GM12878 (cell line): ENCODE results near the gene ZFHX2. TPM values are rescaled to one million over a fixed set of nuclear protein-coding genes. Genes with fewer than 3 reads are reported as not detected.

ENCODE experiments used
- ATAC-seq: fragments of 200-7000 bp; cut with Tn5 transposase; 3 replicates; pipeline ENCODE4 v1.9.1; 2020; ENCODE audit warnings: mild to moderate bottlenecking, moderate library complexity
- BruUV-seq: library from RNA; stranded (reverse); fragments of 400-500 nt; replicated peaks from 2 replicates; lab custom pipeline; 2021; lab: Mats Ljungman, UMichigan
- CTCF ChIA-PET: fragments of 300-600 bp; sonication (Branson Sonifier 250); formaldehyde crosslinking; extraction: SDS; loops from one replicate; lab custom pipeline; 2021; ENCODE audit warnings: inconsistent platforms; lab: Yijun Ruan, JAX
- POLR2A ChIA-PET: fragments of 350-600 bp; formaldehyde crosslinking; extraction: SDS; loops from one replicate; lab custom pipeline; 2021; ENCODE audit warnings: inconsistent platforms; lab: Charles Lee
- RAD21 ChIA-PET: fragments of 300-600 bp; sonication (Branson Sonifier 250); formaldehyde crosslinking; loops from one replicate; lab custom pipeline; 2023; ENCODE audit warnings: antibody characterized with exemption; ENCODE audit not compliant: unreplicated experiment; lab: Charles Lee
- SMC1A ChIA-PET: fragments of 300-600 bp; sonication (Branson Sonifier 250); formaldehyde crosslinking; loops from one replicate; lab custom pipeline; 2023; ENCODE audit not compliant: unreplicated experiment, uncharacterized antibody; lab: Charles Lee
- DNase-seq: peaks from one replicate; pipeline ENCODE4 v3.0.0-alpha.2; 2011; ENCODE audit warnings: low read depth, low spot score
- FAIRE-seq: peaks from 3 replicates; lab custom pipeline; 2011; peaks lifted over from hg19 to GRCh38; lab: Jason Lieb, UNC
- H2AFZ ChIP-seq: 2 replicates; pipeline ENCODE4 v1.6.0; 2011; ENCODE audit warnings: low read depth, low read length, control low read depth; ENCODE audit not compliant: control insufficient read depth
- H3K27ac ChIP-seq: 2 replicates; pipeline ENCODE4 v1.5.1; 2011; ENCODE audit warnings: control low read depth; ENCODE audit not compliant: control insufficient read depth, insufficient read depth
- H3K27me3 ChIP-seq, 2 experiments: replicated peaks in 1 of 2; 2 replicates each; pipeline versions ENCODE4 v1.6.0 to v1.6.1; 2011; ENCODE audit warnings: low read length in 1 of 2; ENCODE audit not compliant: control insufficient read depth in 2 of 2, insufficient read depth in 2 of 2
- H3K36me3 ChIP-seq, 2 experiments: 2 replicates each; pipeline ENCODE4 v1.5.1; 2011; ENCODE audit warnings: low read length in 1 of 2; ENCODE audit not compliant: control insufficient read depth in 2 of 2, insufficient read depth in 2 of 2
- H3K4me1 ChIP-seq: 2 replicates; pipeline ENCODE4 v1.6.1; 2011; ENCODE audit warnings: mild to moderate bottlenecking, low read length, moderate library complexity, mixed read lengths; ENCODE audit not compliant: control insufficient read depth, insufficient read depth
- H3K4me2 ChIP-seq: 2 replicates; pipeline ENCODE4 v1.6.0; 2011; ENCODE audit warnings: control low read depth; ENCODE audit not compliant: control insufficient read depth, insufficient read depth
- H3K4me3 ChIP-seq: fragments of 200-600 bp; sonication (generic); 2 replicates; pipeline ENCODE4 v1.5.1; 2016
- H3K79me2 ChIP-seq: 2 replicates; pipeline ENCODE4 v1.6.0; 2011; ENCODE audit warnings: low read length; ENCODE audit not compliant: control insufficient read depth, insufficient read depth
- H3K9ac ChIP-seq: 2 replicates; pipeline ENCODE4 v1.8.0; 2011; ENCODE audit warnings: low read length, control low read depth, mixed read lengths; ENCODE audit not compliant: control insufficient read depth, insufficient read depth
- H3K9me3 ChIP-seq: replicated peaks from 3 replicates; pipeline ENCODE4 v1.5.1; 2011; ENCODE audit warnings: mild to moderate bottlenecking, low read length; ENCODE audit not compliant: control insufficient read depth, insufficient read depth
- H4K20me1 ChIP-seq: 2 replicates; pipeline ENCODE4 v1.6.0; 2011; ENCODE audit not compliant: control insufficient read depth, insufficient read depth
- BHLHE40 ChIP-seq, 2 experiments: fragments of 450-650 bp in 1 of 2; IDR thresholded peaks; 2 replicates each; pipeline ENCODE4 v1.6.1; 2011 to 2017; ENCODE audit warnings: low read depth in 2 of 2, borderline replicate concordance in 1 of 2, improper control_type of control experiment in 1 of 2, low read length in 1 of 2, mild to moderate bottlenecking in 1 of 2
- CREB1 ChIP-seq: IDR thresholded peaks from 2 replicates; pipeline ENCODE4 v1.6.1; 2012; ENCODE audit warnings: low read depth, mild to moderate bottlenecking, inconsistent platforms
- CTCF ChIP-seq, 3 experiments: IDR thresholded peaks in 2 of 3; conservative IDR thresholded peaks in 1 of 3; 2 replicates each; pipeline ENCODE4 v1.5.1; 2011; ENCODE audit warnings: low read depth in 3 of 3, low read length in 3 of 3, mild to moderate bottlenecking in 3 of 3, control low read depth in 2 of 3, moderate library complexity in 2 of 3, inconsistent platforms in 1 of 3, mixed read lengths in 1 of 3; ENCODE audit not compliant: control insufficient read depth in 2 of 3, insufficient read depth in 1 of 3; ENCODE audit errors: extremely low read depth in 1 of 3
- EP300 ChIP-seq, 2 experiments: fragments of 150-350 bp in 1 of 2; IDR thresholded peaks; 2 replicates each; pipeline ENCODE4 v1.6.1; 2011 to 2012; ENCODE audit warnings: low read depth in 2 of 2, low read length in 2 of 2, borderline replicate concordance in 1 of 2, improper control_type of control experiment in 1 of 2, inconsistent platforms in 1 of 2; ENCODE audit not compliant: control insufficient read depth in 1 of 2
- GABPA ChIP-seq: IDR thresholded peaks from 2 replicates; pipeline ENCODE4 v1.6.1; 2014; ENCODE audit warnings: antibody characterized with exemption, low read depth, mild to moderate bottlenecking, inconsistent platforms
- IRF3 ChIP-seq: fragments of 450-650 bp; IDR thresholded peaks from 2 replicates; pipeline ENCODE4 v1.6.1; 2014; ENCODE audit warnings: mild to moderate bottlenecking
- NBN ChIP-seq: fragments of 450-650 bp; IDR thresholded peaks from 2 replicates; pipeline ENCODE4 v1.6.1; 2016
- POU2F2 ChIP-seq: IDR thresholded peaks from 3 replicates; pipeline ENCODE4 v1.6.1; 2011; ENCODE audit warnings: low read depth, mild to moderate bottlenecking, low read length, borderline replicate concordance
- RAD51 ChIP-seq: fragments of 450-650 bp; IDR thresholded peaks from 2 replicates; pipeline ENCODE4 v1.6.1; 2016; ENCODE audit warnings: moderate library complexity, mild to moderate bottlenecking, inconsistent platforms
- RUNX3 ChIP-seq: IDR thresholded peaks from 2 replicates; pipeline ENCODE4 v1.6.1; 2012; ENCODE audit warnings: low read length, inconsistent platforms
- SMC3 ChIP-seq: IDR thresholded peaks from 2 replicates; pipeline ENCODE4 v1.6.1; 2011; ENCODE audit warnings: low read length, improper control_type of control experiment, borderline replicate concordance
- SUZ12 ChIP-seq: fragments of 200-600 bp; sonication (generic); IDR thresholded peaks from one replicate; pipeline ENCODE4 v1.6.1; 2018; ENCODE audit warnings: antibody characterized with exemption, mild to moderate bottlenecking; ENCODE audit not compliant: unreplicated experiment
- TCF3 ChIP-seq: IDR thresholded peaks from 2 replicates; pipeline ENCODE4 v1.6.1; 2012; ENCODE audit warnings: low read depth, mild to moderate bottlenecking, low read length, borderline replicate concordance; ENCODE audit not compliant: insufficient read depth
- ZBED1 ChIP-seq: IDR thresholded peaks from 2 replicates; pipeline ENCODE4 v1.6.1; 2016; ENCODE audit warnings: borderline replicate concordance
- ZBTB40 ChIP-seq: fragments of 450-650 bp; IDR thresholded peaks from 2 replicates; pipeline ENCODE4 v1.6.1; 2016; ENCODE audit warnings: mild to moderate bottlenecking, moderate library complexity, borderline replicate concordance
- WGBS: methylation state at CpG from one replicate; pipeline ENCODE4 v1.1.6; 2016; ENCODE audit warnings: low lambda C conversion rate; ENCODE audit not compliant: insufficient replicate concordance, insufficient coverage; ENCODE audit errors: missing lambda C conversion rate; 5-methylcytosine and 5-hydroxymethylcytosine counted together
- in situ Hi-C: fragments of 300-500 bp; cut with MboI; formaldehyde crosslinking; loops from 9 replicates; pipeline ENCODE4 v1.14.3; 2018; ENCODE audit warnings: mixed read lengths
- intact Hi-C: fragments of 100-400 bp; cut with micrococcal nuclease; formaldehyde crosslinking; loops from one replicate; pipeline ENCODE4 v1.14.2; 2022; ENCODE audit not compliant: unreplicated experiment
- polyA plus RNA-seq, 11 experiments: library from polyadenylated mRNA; depleted of rRNA in 4 of 11; unstranded in 6 of 11; stranded (reverse) in 5 of 11; fragments of >200 nt; fragmentation: Nextera tagmentation in 4 of 11; fragmentation: Illumina TruSeq in 1 of 11; extraction: Ambion mirVana in 4 of 11; extraction: Trizol in 1 of 11; gene quantifications; 1 replicate in 1 of 11; 2 replicates in 10 of 11; pipeline versions ENCODE4 v1.2.1 to v1.2.3, GENCODE V29; 2011 to 2016; ENCODE audit warnings: inconsistent platforms in 2 of 11, missing spikeins in 2 of 11, low read depth in 1 of 11
- total RNA-seq, 4 experiments: library from RNA; depleted of rRNA in 3 of 4; stranded (reverse); fragments of >200 nt in 3 of 4; fragmentation: Illumina TruSeq in 1 of 4; extraction: Trizol in 1 of 4; gene quantifications; 2 replicates each; pipeline versions ENCODE4 v1.2.1 to v1.2.3, GENCODE V29; 2013 to 2021

ZFHX2 gene
- total and polyA plus RNA-seq, 10 of the 15 experiments (the other 5 are each of a cell fraction or from before 2014, with no cell fraction given), result 0.27 to 2.2 (median 0.55) TPM

GRCh38 chr14:23568600-23569331 is 17.2 kb upstream of the ZFHX2 start:
- intact Hi-C loops (no loop called here), in situ Hi-C loops (no loop called here)
- peak overlapping the region; percentile 72 for H3K4me2 ChIP-seq
- H3K27ac ChIP-seq, result peak overlapping the region; percentile 76; the same call in 1 of the 2 replicates
- CTCF ChIA-PET, result interaction anchor here (0.9 to 3.5 kb wide), 9 partner anchors 9 to 64 kb away, joined by 3 to 33 read pairs (median 7); partner anchors contain the start of genes JPH4, THTPA and ZFHX2
- H3K36me3 ChIP-seq, result peaks cover 2 to 6% of the 10 kb centered on the region in 2 experiments; a peak in 2 of 4 replicates
- H2AFZ ChIP-seq, result 0 out of 2 replicates have a peak overlapping the region, but pooled peaks have one; percentile 13
- RAD21 ChIA-PET, result interaction anchor here (0.6 to 1.9 kb wide), 4 partner anchors 12 to 342 kb away, joined by 3 to 6 read pairs (median 3); no protein-coding TSS in a partner anchor
- WGBS, result 65% methylated on average over 6 of the region's 6 CpGs
- SMC1A ChIA-PET, result interaction anchor here (0.6 to 2.6 kb wide), 10 partner anchors 9 to 362 kb away, joined by 3 to 10 read pairs (median 4); partner anchors contain the start of genes THTPA and ZFHX2
- peaks cover 13% of the 10 kb centered on the region for H3K79me2 ChIP-seq
- peak overlapping the region; percentile 25; the same call in 1 of the 2 replicates for H3K9ac ChIP-seq
- no peaks in the 10 kb centered on the region for H4K20me1 ChIP-seq
- FAIRE-seq (peak; percentile 41), DNase-seq (no peak), ATAC-seq (peak; percentile 36)
- H3K4me3 ChIP-seq, result peak overlapping the region; percentile 93; the same call in 1 of the 2 replicates
- POLR2A ChIA-PET, result interaction anchor here (0.5 kb wide), 1 partner anchor 16 kb away, joined by 6 read pairs; no protein-coding TSS in a partner anchor
- H3K27me3 ChIP-seq, result no peaks in the 10 kb centered on the region; a peak in 1 of 4 replicates
- no peaks in the 10 kb centered on the region for H3K9me3 ChIP-seq
- H3K4me1 ChIP-seq, result peaks cover 11% of the 10 kb centered on the region
- BruUV-seq, result no TSS peak
- TF ChIP-seq CREB1 (0 out of 2 replicates have a peak, but pooled peaks have one; percentile 17), BHLHE40 (IDR thresholded peaks at IDR 0.05; ENCODE audit: borderline replicate concordance in 1 of 2, low read depth in 2 of 2, low read length in 1 of 2) (no peak), POU2F2 (peak; percentile 19; the same call in 1 of the 3 replicates), SMC3 (peak; percentile 15; the same call in 1 of the 2 replicates), ZBTB40 (no peak), SUZ12 (no peak), GABPA (no peak), ZBED1 (no peak), RUNX3 (no peak), IRF3 (no peak), CTCF (IDR thresholded peaks at IDR 0.05 in 2 of 3, conservative IDR thresholded peaks at IDR 0.05 in 1 of 3; ENCODE audit: control insufficient read depth in 2 of 3, extremely low read depth in 1 of 3, insufficient read depth in 1 of 3, low read depth in 3 of 3, low read length in 3 of 3) (peak; percentile 44 to 58 (median 55)), NBN (no peak), EP300 (IDR thresholded peaks at IDR 0.05; ENCODE audit: borderline replicate concordance in 1 of 2, control insufficient read depth in 1 of 2, low read depth in 2 of 2, low read length in 2 of 2) (no peak), TCF3 (no peak), RAD51 (no peak)
